Tibial nerve (tissue), 3 donors: ENCODE results near the gene ATP8A2.

Source experiments
- POLR2A ChIP-seq, 2 donors: fragments of 450-650 bp; IDR thresholded peaks; one replicate each; pipeline ENCODE4 v1.6.1; 2017; ENCODE audit warnings: antibody characterized with exemption in 2 of 2, mild to moderate bottlenecking in 2 of 2, moderate library complexity in 2 of 2
- TF ChIP-seq, protein P1 (sequence below), 5 experiments: fragments of 200-600 bp in 3 of 5; fragments of 450-650 bp in 2 of 5; sonication (generic) in 3 of 5; IDR thresholded peaks; one replicate each; pipeline ENCODE4 v1.5.1; 2016 to 2019; ENCODE audit warnings: antibody characterized with exemption in 5 of 5, mild to moderate bottlenecking in 3 of 5, moderate library complexity in 2 of 5

DNA sequence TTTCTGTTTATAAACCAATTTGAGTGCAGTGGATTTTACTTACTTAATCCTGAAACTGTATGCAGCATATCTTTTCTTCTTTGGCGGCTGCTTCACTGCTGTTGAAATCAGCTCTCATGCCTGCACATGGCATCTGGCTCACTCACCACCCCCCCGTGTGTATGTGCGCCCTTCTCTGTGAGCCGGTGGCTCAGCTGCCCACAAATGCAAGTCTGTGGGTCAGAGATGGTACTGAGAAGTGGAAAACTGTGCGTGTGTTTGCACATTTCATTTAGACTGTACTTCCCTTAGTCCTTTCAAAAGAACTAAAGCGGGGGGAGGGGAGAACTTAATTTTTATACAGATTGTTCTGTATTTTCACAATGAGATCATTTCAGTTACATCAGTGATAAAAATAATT is 372.4 kb downstream of the ATP8A2 start:
- TF ChIP-seq, protein P1, sequence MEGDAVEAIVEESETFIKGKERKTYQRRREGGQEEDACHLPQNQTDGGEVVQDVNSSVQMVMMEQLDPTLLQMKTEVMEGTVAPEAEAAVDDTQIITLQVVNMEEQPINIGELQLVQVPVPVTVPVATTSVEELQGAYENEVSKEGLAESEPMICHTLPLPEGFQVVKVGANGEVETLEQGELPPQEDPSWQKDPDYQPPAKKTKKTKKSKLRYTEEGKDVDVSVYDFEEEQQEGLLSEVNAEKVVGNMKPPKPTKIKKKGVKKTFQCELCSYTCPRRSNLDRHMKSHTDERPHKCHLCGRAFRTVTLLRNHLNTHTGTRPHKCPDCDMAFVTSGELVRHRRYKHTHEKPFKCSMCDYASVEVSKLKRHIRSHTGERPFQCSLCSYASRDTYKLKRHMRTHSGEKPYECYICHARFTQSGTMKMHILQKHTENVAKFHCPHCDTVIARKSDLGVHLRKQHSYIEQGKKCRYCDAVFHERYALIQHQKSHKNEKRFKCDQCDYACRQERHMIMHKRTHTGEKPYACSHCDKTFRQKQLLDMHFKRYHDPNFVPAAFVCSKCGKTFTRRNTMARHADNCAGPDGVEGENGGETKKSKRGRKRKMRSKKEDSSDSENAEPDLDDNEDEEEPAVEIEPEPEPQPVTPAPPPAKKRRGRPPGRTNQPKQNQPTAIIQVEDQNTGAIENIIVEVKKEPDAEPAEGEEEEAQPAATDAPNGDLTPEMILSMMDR (IDR thresholded peaks at IDR 0.05): no peak
- TF ChIP-seq POLR2A (IDR thresholded peaks at IDR 0.05): no peak
